HCT116 (cell line): ENCODE data around the gene GNGT2. TPM values are rescaled to one million over a fixed set of nuclear protein-coding genes. Genes with fewer than 3 reads are reported as not detected.

Experiments
- ATAC-seq: fragments of 200-7000 bp; cut with Tn5 transposase; 2 replicates; pipeline ENCODE4 v1.9.1; 2020; ENCODE audit warnings: mild to moderate bottlenecking, moderate library complexity
- BruUV-seq: library from RNA; stranded (reverse); fragments of 400-500 nt; replicated peaks from 2 replicates; lab custom pipeline; 2021; lab: Mats Ljungman, UMichigan
- CTCF ChIA-PET: fragments of 300-600 bp; sonication (Branson Sonifier 250); formaldehyde crosslinking; loops from one replicate; lab custom pipeline; 2021; ENCODE audit warnings: antibody characterized with exemption; lab: Charles Lee
- POLR2A ChIA-PET: fragments of 300-600, 350-600 bp; sonication (Branson Sonifier 250); formaldehyde crosslinking; loops from one replicate; lab custom pipeline; 2021; ENCODE audit warnings: antibody characterized with exemption; lab: Charles Lee
- RAD21 ChIA-PET, 2 experiments: fragments of 300-600 bp; sonication (Branson Sonifier 250); formaldehyde crosslinking; loops; one replicate each; lab custom pipeline; 2023; ENCODE audit warnings: low total read pairs in 2 of 2; ENCODE audit not compliant: uncharacterized antibody in 2 of 2, unreplicated experiment in 2 of 2, low non-redundant PET in 1 of 2; lab: Charles Lee
- DNase-seq: peaks from one replicate; pipeline ENCODE4 v3.0.0-alpha.2; 2010; ENCODE audit warnings: low read depth, low spot score
- H2AFZ ChIP-seq: fragments of 200-600 bp; shearing (Covaris generic), sonication (generic); 2 replicates; pipeline ENCODE4 v1.6.1; 2017; ENCODE audit warnings: low read depth, mixed run types, mixed read lengths, antibody characterized with exemption, low read length; ENCODE audit not compliant: poor library complexity, severe bottlenecking
- H3K27ac ChIP-seq: 2 replicates; pipeline ENCODE4 v1.5.1; 2012; ENCODE audit warnings: low read depth, low read length
- H3K27me3 ChIP-seq: fragments of 200-600 bp; sonication (generic); 2 replicates; pipeline ENCODE4 v1.6.1; 2016; ENCODE audit warnings: mixed run types, low read length, mixed read lengths; ENCODE audit not compliant: insufficient read depth
- H3K36me3 ChIP-seq, 2 experiments: fragments of 200-500 bp in 1 of 2; fragments of 200-600 bp in 1 of 2; sonication (Bioruptor generic) in 1 of 2; sonication (generic) in 1 of 2; 2 replicates each; pipeline versions ENCODE4 v1.5.1 to v1.6.1; 2014 to 2016; ENCODE audit warnings: low read length in 2 of 2, inconsistent platforms in 1 of 2, mixed read lengths in 1 of 2, mixed run types in 1 of 2; ENCODE audit not compliant: insufficient read depth in 2 of 2, control insufficient read depth in 1 of 2
- H3K4me1 ChIP-seq, 2 experiments: fragments of 200-600 bp in 1 of 2; sonication (generic) in 1 of 2; 2 replicates each; pipeline versions ENCODE4 v1.5.1 to v1.6.1; 2012 to 2017; ENCODE audit warnings: low read length in 2 of 2, inconsistent platforms in 1 of 2, mild to moderate bottlenecking in 1 of 2, mixed read lengths in 1 of 2, mixed run types in 1 of 2, moderate library complexity in 1 of 2; ENCODE audit not compliant: insufficient read depth in 2 of 2, control insufficient read depth in 1 of 2
- H3K4me2 ChIP-seq: fragments of 200-600 bp; sonication (generic); 2 replicates; pipeline ENCODE4 v1.6.1; 2017; ENCODE audit warnings: mixed run types, low read length, mixed read lengths
- H3K4me3 ChIP-seq, 2 experiments: fragments of 200-600 bp in 1 of 2; sonication (generic) in 1 of 2; replicated peaks in 1 of 2; 2 replicates each; pipeline ENCODE4 v1.5.1; 2011 to 2016; ENCODE audit warnings: low read length in 2 of 2, control low read depth in 1 of 2, low read depth in 1 of 2, mild to moderate bottlenecking in 1 of 2, mixed read lengths in 1 of 2, mixed run types in 1 of 2
- H3K79me2 ChIP-seq: fragments of 200-600 bp; sonication (generic); 2 replicates; pipeline ENCODE4 v1.6.1; 2017; ENCODE audit warnings: mild to moderate bottlenecking, mixed run types, low read length, moderate library complexity, mixed read lengths; ENCODE audit not compliant: insufficient read depth
- H3K9ac ChIP-seq: fragments of 200-600 bp; sonication (generic); 2 replicates; pipeline ENCODE4 v1.6.1; 2016; ENCODE audit warnings: low read length, mixed read lengths
- H3K9me2 ChIP-seq: fragments of 200-600 bp; sonication (generic), shearing (Covaris generic); 2 replicates; pipeline ENCODE4 v1.6.1; 2017; ENCODE audit warnings: mixed run types, mild to moderate bottlenecking, moderate library complexity; ENCODE audit not compliant: insufficient read depth
- H3K9me3 ChIP-seq, 2 experiments: fragments of 200-500 bp in 1 of 2; fragments of 200-600 bp in 1 of 2; sonication (Bioruptor generic) in 1 of 2; sonication (generic) in 1 of 2; 2 replicates each; pipeline ENCODE4 v1.6.1; 2014 to 2017; ENCODE audit warnings: low read length in 2 of 2, mixed read lengths in 2 of 2, inconsistent platforms in 1 of 2, low read depth in 1 of 2, mild to moderate bottlenecking in 1 of 2, mixed run types in 1 of 2, moderate library complexity in 1 of 2; ENCODE audit not compliant: control insufficient read depth in 1 of 2, insufficient read depth in 1 of 2
- H4K20me1 ChIP-seq: fragments of 200-600 bp; sonication (generic), shearing (Covaris generic); 2 replicates; pipeline ENCODE4 v1.6.1; 2017; ENCODE audit warnings: mixed run types, mild to moderate bottlenecking, moderate library complexity; ENCODE audit not compliant: insufficient read depth
- ATF3 ChIP-seq: IDR thresholded peaks from 2 replicates; pipeline ENCODE4 v1.6.1; 2012
- CBX3 ChIP-seq: IDR thresholded peaks from 2 replicates; pipeline ENCODE4 v1.6.1; 2012; ENCODE audit warnings: low read depth
- CEBPB ChIP-seq: IDR thresholded peaks from 2 replicates; pipeline ENCODE4 v1.6.1; 2012; ENCODE audit warnings: low read depth
- EGR1 ChIP-seq: IDR thresholded peaks from 2 replicates; pipeline ENCODE4 v1.6.1; 2012; ENCODE audit warnings: low read depth
- ELF1 ChIP-seq: IDR thresholded peaks from 2 replicates; pipeline ENCODE4 v1.6.1; 2012; ENCODE audit warnings: low read depth, borderline replicate concordance
- EZH2 ChIP-seq: fragments of 200-600 bp; sonication (generic); IDR thresholded peaks from 2 replicates; pipeline ENCODE4 v1.6.1; 2017; ENCODE audit warnings: antibody characterized with exemption, mixed run types
- EZH2phosphoT487 ChIP-seq: fragments of 200-600 bp; IDR thresholded peaks from 2 replicates; pipeline ENCODE4 v1.6.1; 2018; ENCODE audit warnings: antibody characterized with exemption, borderline replicate concordance
- FOSL1 ChIP-seq: IDR thresholded peaks from 2 replicates; pipeline ENCODE4 v1.6.1; 2012; ENCODE audit warnings: low read depth
- MAX ChIP-seq: IDR thresholded peaks from 2 replicates; pipeline ENCODE4 v1.6.1; 2012
- POLR2AphosphoS5 ChIP-seq: IDR thresholded peaks from 2 replicates; pipeline ENCODE4 v1.6.1; 2011; ENCODE audit warnings: mild to moderate bottlenecking, low read depth, low read length, moderate library complexity
- REST ChIP-seq: IDR thresholded peaks from 2 replicates; pipeline ENCODE4 v1.6.1; 2012; ENCODE audit warnings: low read depth
- SIN3A ChIP-seq: IDR thresholded peaks from 2 replicates; pipeline ENCODE4 v1.6.1; 2012; ENCODE audit warnings: low read depth
- ZBTB33 ChIP-seq: IDR thresholded peaks from 2 replicates; pipeline ENCODE4 v1.6.1; 2011; ENCODE audit warnings: mild to moderate bottlenecking, low read length, moderate library complexity; ENCODE audit not compliant: insufficient replicate concordance; ENCODE audit errors: extremely low read depth
- intact Hi-C: fragments of 100-400 bp; cut with micrococcal nuclease; formaldehyde crosslinking; loops from 2 replicates; pipeline ENCODE4 v1.10.0; 2022
- total RNA-seq: library from RNA; stranded (reverse); gene quantifications from one replicate; pipeline ENCODE4 v1.2.1, GENCODE V29; 2021; ENCODE audit not compliant: unreplicated experiment

GNGT2 gene
- total RNA-seq, 1 experiment from 2014 or later = not detected

- TF ChIP-seq ATF3 (no peak), CBX3 (no peak), FOSL1 (no peak)
Observed at GRCh38 chr17:49197346-49197998, 12.9 kb downstream of the GNGT2 start (continued).

- peaks cover 6 to 42% of the 10 kb centered on the region in 2 experiments; a peak in 3 of 4 replicates for H3K4me1 ChIP-seq
- no peak for DNase-seq
- no peaks in the 10 kb centered on the region for H3K9me3 ChIP-seq
- no peak overlapping the region for H3K27ac ChIP-seq
- ChIA-PET CTCF (no interaction called here), RAD21 (no interaction called here), POLR2A (no interaction called here)
- no TSS peak for BruUV-seq
- no peak overlapping the region for H3K9ac ChIP-seq
- H3K79me2 ChIP-seq = no peaks in the 10 kb centered on the region
- intact Hi-C loops = no loop called here
- TF ChIP-seq EZH2 (no peak), CEBPB (no peak), ELF1 (no peak), SIN3A (no peak), EGR1 (no peak), EZH2phosphoT487 (no peak), MAX (no peak), ATF3 (no peak), ZBTB33 (no peak), POLR2AphosphoS5 (no peak), REST (no peak), FOSL1 (no peak)
- no peaks in the 10 kb centered on the region for H4K20me1 ChIP-seq
- H3K36me3 ChIP-seq = no peaks in the 10 kb centered on the region
- H3K9me2 ChIP-seq = no peaks in the 10 kb centered on the region
- H3K4me2 ChIP-seq = no peak overlapping the region
- ATAC-seq = no peak
- no peak overlapping the region for H3K4me3 ChIP-seq
- no peaks in the 10 kb centered on the region for H3K27me3 ChIP-seq
- H2AFZ ChIP-seq = no peak overlapping the region
Observed at GRCh38 chr17:49196520-49196919, 13.9 kb downstream of the GNGT2 start.
